ENCODE results near the gene COL6A3. TPM values are rescaled to one million over a fixed set of nuclear protein-coding genes. Genes with fewer than 3 reads are reported as not detected.

The COL6A3 gene
- total and polyA plus RNA-seq, 9 of the 15 experiments (the other 6 are each of a cell fraction or from before 2014, with no cell fraction given), result 0.07 to 4.1 (median 1.5) TPM

DNA sequence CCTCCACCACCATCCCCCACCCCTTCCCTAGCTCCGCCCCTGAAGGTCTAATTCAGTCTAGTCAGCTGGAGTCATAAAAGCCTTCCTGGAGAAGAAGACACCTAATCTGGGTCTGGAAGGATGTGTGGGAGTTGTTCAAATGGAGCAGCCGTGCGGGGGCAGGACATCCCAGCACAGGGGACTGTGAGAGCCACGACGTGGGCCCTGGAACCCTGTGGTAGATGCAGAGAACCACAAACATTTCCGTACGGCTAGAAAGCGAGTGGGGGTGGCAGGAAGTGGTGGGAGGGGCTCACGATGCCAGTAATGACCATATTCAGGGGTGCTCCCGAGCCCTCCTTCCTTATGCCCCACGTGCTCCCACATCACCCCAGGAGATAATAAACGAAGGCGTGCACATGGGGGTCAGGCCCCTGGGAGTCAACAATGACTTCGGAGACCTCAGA, 20.9 kb upstream of the COL6A3 start (continued):
- no peak for TF ChIP-seq ZZZ3 (IDR thresholded peaks at IDR 0.05)
- TF ChIP-seq, protein P1, sequence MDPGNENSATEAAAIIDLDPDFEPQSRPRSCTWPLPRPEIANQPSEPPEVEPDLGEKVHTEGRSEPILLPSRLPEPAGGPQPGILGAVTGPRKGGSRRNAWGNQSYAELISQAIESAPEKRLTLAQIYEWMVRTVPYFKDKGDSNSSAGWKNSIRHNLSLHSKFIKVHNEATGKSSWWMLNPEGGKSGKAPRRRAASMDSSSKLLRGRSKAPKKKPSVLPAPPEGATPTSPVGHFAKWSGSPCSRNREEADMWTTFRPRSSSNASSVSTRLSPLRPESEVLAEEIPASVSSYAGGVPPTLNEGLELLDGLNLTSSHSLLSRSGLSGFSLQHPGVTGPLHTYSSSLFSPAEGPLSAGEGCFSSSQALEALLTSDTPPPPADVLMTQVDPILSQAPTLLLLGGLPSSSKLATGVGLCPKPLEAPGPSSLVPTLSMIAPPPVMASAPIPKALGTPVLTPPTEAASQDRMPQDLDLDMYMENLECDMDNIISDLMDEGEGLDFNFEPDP (CRISPR knock-in tag; IDR thresholded peaks at IDR 0.05), result no peak
- TF ChIP-seq ZNF121 (CRISPR knock-in tag; conservative IDR thresholded peaks at IDR 0.05), result no peak
- no peak for TF ChIP-seq DMBX1 (CRISPR knock-in tag; IDR thresholded peaks at IDR 0.05; ENCODE audit: borderline replicate concordance)
- TF ChIP-seq, protein P2, sequence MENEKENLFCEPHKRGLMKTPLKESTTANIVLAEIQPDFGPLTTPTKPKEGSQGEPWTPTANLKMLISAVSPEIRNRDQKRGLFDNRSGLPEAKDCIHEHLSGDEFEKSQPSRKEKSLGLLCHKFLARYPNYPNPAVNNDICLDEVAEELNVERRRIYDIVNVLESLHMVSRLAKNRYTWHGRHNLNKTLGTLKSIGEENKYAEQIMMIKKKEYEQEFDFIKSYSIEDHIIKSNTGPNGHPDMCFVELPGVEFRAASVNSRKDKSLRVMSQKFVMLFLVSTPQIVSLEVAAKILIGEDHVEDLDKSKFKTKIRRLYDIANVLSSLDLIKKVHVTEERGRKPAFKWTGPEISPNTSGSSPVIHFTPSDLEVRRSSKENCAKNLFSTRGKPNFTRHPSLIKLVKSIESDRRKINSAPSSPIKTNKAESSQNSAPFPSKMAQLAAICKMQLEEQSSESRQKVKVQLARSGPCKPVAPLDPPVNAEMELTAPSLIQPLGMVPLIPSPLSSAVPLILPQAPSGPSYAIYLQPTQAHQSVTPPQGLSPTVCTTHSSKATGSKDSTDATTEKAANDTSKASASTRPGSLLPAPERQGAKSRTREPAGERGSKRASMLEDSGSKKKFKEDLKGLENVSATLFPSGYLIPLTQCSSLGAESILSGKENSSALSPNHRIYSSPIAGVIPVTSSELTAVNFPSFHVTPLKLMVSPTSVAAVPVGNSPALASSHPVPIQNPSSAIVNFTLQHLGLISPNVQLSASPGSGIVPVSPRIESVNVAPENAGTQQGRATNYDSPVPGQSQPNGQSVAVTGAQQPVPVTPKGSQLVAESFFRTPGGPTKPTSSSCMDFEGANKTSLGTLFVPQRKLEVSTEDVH (IDR thresholded peaks at IDR 0.05; ENCODE audit: low read depth, partially characterized antibody), result no peak
- TF ChIP-seq ZNF24 (IDR thresholded peaks at IDR 0.05), result no peak
- TF ChIP-seq ZFP1 (CRISPR knock-in tag; IDR thresholded peaks at IDR 0.05), result no peak
- TF ChIP-seq CREB1 (IDR thresholded peaks at IDR 0.05), result no peak
- no peak for TF ChIP-seq CREB1 (CRISPR knock-in tag; IDR thresholded peaks at IDR 0.05)
- TF ChIP-seq, protein P3, sequence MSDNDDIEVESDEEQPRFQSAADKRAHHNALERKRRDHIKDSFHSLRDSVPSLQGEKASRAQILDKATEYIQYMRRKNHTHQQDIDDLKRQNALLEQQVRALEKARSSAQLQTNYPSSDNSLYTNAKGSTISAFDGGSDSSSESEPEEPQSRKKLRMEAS (CRISPR knock-in tag; IDR thresholded peaks at IDR 0.05), result no peak
- no peak for TF ChIP-seq CBX2 (IDR thresholded peaks at IDR 0.05; ENCODE audit: insufficient read depth, low read length, poor library complexity, severe bottlenecking)
- TF ChIP-seq, protein P4, sequence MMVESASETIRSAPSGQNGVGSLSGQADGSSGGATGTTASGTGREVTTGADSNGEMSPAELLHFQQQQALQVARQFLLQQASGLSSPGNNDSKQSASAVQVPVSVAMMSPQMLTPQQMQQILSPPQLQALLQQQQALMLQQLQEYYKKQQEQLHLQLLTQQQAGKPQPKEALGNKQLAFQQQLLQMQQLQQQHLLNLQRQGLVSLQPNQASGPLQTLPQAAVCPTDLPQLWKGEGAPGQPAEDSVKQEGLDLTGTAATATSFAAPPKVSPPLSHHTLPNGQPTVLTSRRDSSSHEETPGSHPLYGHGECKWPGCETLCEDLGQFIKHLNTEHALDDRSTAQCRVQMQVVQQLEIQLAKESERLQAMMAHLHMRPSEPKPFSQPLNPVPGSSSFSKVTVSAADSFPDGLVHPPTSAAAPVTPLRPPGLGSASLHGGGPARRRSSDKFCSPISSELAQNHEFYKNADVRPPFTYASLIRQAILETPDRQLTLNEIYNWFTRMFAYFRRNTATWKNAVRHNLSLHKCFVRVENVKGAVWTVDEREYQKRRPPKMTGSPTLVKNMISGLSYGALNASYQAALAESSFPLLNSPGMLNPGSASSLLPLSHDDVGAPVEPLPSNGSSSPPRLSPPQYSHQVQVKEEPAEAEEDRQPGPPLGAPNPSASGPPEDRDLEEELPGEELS (CRISPR knock-in tag; IDR thresholded peaks at IDR 0.05; ENCODE audit: borderline replicate concordance), result no peak
- no peak for TF ChIP-seq ZNF384 (IDR thresholded peaks at IDR 0.05; ENCODE audit: low read depth, low read length)
- TF ChIP-seq, protein P5, sequence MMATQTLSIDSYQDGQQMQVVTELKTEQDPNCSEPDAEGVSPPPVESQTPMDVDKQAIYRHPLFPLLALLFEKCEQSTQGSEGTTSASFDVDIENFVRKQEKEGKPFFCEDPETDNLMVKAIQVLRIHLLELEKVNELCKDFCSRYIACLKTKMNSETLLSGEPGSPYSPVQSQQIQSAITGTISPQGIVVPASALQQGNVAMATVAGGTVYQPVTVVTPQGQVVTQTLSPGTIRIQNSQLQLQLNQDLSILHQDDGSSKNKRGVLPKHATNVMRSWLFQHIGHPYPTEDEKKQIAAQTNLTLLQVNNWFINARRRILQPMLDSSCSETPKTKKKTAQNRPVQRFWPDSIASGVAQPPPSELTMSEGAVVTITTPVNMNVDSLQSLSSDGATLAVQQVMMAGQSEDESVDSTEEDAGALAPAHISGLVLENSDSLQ (IDR thresholded peaks at IDR 0.05), result no peak
- no peak for TF ChIP-seq HNRNPLL (IDR thresholded peaks at IDR 0.05; ENCODE audit: low read depth, low read length, poor library complexity, severe bottlenecking)
- TF ChIP-seq NFATC3 (IDR thresholded peaks at IDR 0.05), result no peak
- TF ChIP-seq, protein P6, sequence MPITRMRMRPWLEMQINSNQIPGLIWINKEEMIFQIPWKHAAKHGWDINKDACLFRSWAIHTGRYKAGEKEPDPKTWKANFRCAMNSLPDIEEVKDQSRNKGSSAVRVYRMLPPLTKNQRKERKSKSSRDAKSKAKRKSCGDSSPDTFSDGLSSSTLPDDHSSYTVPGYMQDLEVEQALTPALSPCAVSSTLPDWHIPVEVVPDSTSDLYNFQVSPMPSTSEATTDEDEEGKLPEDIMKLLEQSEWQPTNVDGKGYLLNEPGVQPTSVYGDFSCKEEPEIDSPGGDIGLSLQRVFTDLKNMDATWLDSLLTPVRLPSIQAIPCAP (CRISPR knock-in tag; IDR thresholded peaks at IDR 0.05; ENCODE audit: borderline replicate concordance), result no peak
- TF ChIP-seq, protein P7, sequence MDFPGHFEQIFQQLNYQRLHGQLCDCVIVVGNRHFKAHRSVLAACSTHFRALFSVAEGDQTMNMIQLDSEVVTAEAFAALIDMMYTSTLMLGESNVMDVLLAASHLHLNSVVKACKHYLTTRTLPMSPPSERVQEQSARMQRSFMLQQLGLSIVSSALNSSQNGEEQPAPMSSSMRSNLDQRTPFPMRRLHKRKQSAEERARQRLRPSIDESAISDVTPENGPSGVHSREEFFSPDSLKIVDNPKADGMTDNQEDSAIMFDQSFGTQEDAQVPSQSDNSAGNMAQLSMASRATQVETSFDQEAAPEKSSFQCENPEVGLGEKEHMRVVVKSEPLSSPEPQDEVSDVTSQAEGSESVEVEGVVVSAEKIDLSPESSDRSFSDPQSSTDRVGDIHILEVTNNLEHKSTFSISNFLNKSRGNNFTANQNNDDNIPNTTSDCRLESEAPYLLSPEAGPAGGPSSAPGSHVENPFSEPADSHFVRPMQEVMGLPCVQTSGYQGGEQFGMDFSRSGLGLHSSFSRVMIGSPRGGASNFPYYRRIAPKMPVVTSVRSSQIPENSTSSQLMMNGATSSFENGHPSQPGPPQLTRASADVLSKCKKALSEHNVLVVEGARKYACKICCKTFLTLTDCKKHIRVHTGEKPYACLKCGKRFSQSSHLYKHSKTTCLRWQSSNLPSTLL (IDR thresholded peaks at IDR 0.05), result no peak

Data from K562 (cell line).